GM10266 (cell line): ENCODE data around the gene CCL16.

ENCODE experiments used
- DNase-seq: peaks from one replicate; pipeline ENCODE4 v3.0.0; 2012; ENCODE audit errors: extremely low spot score
- CTCF ChIP-seq: IDR thresholded peaks from 2 replicates; pipeline ENCODE4 v1.5.1; 2012; ENCODE audit warnings: mild to moderate bottlenecking, low read depth; ENCODE audit not compliant: control insufficient read depth, insufficient read depth; ENCODE audit errors: missing control alignments

Gene CCL16

GRCh38 chr17:35986643-35987042 lies 5.3 kb upstream of the CCL16 start, which contains the start of gene CCL14:
CCL14 (minus strand) TSS chr17:35986729; CDS start chr17:35986649, 80 bp downstream.
- no peak for TF ChIP-seq CTCF
- DNase-seq, result no peak

- TF ChIP-seq CTCF, result no peak
- DNase-seq, result no peak
Measured at GRCh38 chr17:35984140-35984539, 2.8 kb upstream of the CCL16 start.

- DNase-seq, result no peak
- TF ChIP-seq CTCF, result no peak
Measured at GRCh38 chr17:35982409-35983191, 1.3 kb upstream of the CCL16 start.

GRCh38 chr17:35981908-35982330 lies 622 bp upstream of the CCL16 start:
- peak; percentile 32 for TF ChIP-seq CTCF
- no peak for DNase-seq

- TF ChIP-seq CTCF, result no peak
- no peak for DNase-seq
Measured at GRCh38 chr17:35978346-35978745, 3.0 kb downstream of the CCL16 start.

- no peak for TF ChIP-seq CTCF
Measured at GRCh38 chr17:35977509-35977908, 3.8 kb downstream of the CCL16 start.

GRCh38 chr17:35973333-35974260 lies 7.7 kb downstream of the CCL16 start:
- no peak for TF ChIP-seq CTCF
- no peak for DNase-seq

More at GRCh38 chr17:35977509-35977908, 3.8 kb downstream of the CCL16 start:
- no peak for DNase-seq
